SK-N-MC (cell line): Measurements from ENCODE around the gene NDUFS1.

ENCODE experiments used
- EZH2 ChIP-seq: fragments of 200-600 bp; sonication (generic); IDR thresholded peaks from one replicate; pipeline ENCODE4 v1.6.1; 2017; ENCODE audit warnings: antibody characterized with exemption
- FOXP2 ChIP-seq: optimal IDR thresholded peaks from 2 replicates; pipeline ENCODE3; 2011; ENCODE audit warnings: mild to moderate bottlenecking, moderate library complexity; ENCODE audit not compliant: insufficient read depth; ENCODE audit errors: extremely low read length, control extremely low read depth

DNA sequence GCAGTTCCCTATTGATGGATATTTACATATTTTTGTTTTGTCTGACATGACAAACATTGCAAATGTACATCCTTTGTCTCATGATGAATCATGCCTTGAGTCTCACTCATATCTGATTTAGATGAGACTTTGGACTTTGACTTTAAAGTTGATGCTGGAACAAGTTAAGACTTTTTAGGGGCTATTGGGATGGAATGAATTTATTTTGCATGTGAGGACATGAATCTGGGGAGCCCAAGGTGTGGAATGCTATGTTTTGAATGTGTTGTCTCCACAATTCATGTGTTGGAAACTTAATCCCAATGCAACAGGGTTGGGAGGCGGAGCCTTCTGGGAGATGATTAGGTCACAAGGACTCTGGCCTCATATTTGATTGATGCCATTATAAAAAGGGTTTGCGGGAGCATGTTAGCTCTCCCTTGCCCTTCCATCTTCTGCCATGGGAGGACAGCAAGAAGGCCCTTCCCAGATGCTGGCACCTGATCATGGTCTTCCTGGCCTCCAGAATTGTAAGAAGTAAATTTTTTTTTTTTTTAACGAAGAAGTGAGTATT is 44.1 kb downstream of the NDUFS1 start:
- no peak for TF ChIP-seq EZH2
- TF ChIP-seq FOXP2 = no peak
